HepG2 (cell line): Measurements from ENCODE around the gene RBCK1. TPM values are rescaled to one million over a fixed set of nuclear protein-coding genes. Genes with fewer than 3 reads are reported as not detected.

Experiments used
- AGO2 ChIP-seq: fragments of 200-400 bp; formaldehyde crosslinking; optimal IDR thresholded peaks from 2 replicates; pipeline ENCODE3; 2017; ENCODE audit warnings: mild to moderate bottlenecking, low read depth, low read length, moderate library complexity
- CEBPG ChIP-seq: IDR thresholded peaks from 2 replicates; pipeline ENCODE4 v1.6.1; 2016
- E2F2 ChIP-seq: sonication (generic); formaldehyde crosslinking; IDR thresholded peaks from 2 replicates; pipeline ENCODE4 v1.4.0; 2020; ENCODE audit warnings: missing genetic modification reagents, borderline replicate concordance
- FLYWCH1 ChIP-seq: sonication (generic); formaldehyde crosslinking; IDR thresholded peaks from 2 replicates; pipeline ENCODE4 v1.8.1; 2023; ENCODE audit warnings: mild to moderate bottlenecking, missing genetic modification reagents
- GABPA ChIP-seq, 2 experiments: IDR thresholded peaks; 2 replicates each; pipeline ENCODE4 v1.6.1; 2011 to 2016; ENCODE audit warnings: low read depth in 2 of 2, low read length in 1 of 2, missing biosample characterization in 1 of 2, missing genetic modification characterization in 1 of 2
- HMGA1 ChIP-seq: sonication (generic); formaldehyde crosslinking; conservative IDR thresholded peaks from 2 replicates; pipeline ENCODE4 v1.4.0; 2020; ENCODE audit warnings: missing genetic modification reagents
- HNRNPH1 ChIP-seq: fragments of 200-400 bp; formaldehyde crosslinking; optimal IDR thresholded peaks from 2 replicates; pipeline ENCODE3; 2017; ENCODE audit warnings: mild to moderate bottlenecking, low read depth, low read length
- HOXA7 ChIP-seq: sonication (generic); formaldehyde crosslinking; IDR thresholded peaks from 2 replicates; pipeline ENCODE4 v1.8.1; 2022; ENCODE audit warnings: mild to moderate bottlenecking, missing genetic modification reagents, moderate library complexity
- MTA3 ChIP-seq: sonication (generic); formaldehyde crosslinking; IDR thresholded peaks from 2 replicates; pipeline ENCODE4 v1.4.0; 2020; ENCODE audit warnings: missing genetic modification reagents
- NBN ChIP-seq: fragments of 450-650 bp; conservative IDR thresholded peaks from 2 replicates; pipeline ENCODE4 v1.6.1; 2017
- POGZ ChIP-seq: sonication (generic); formaldehyde crosslinking; IDR thresholded peaks from 2 replicates; pipeline ENCODE4 v1.4.0; 2020; ENCODE audit warnings: mild to moderate bottlenecking, missing genetic modification reagents
- PRPF4 ChIP-seq: fragments of 200-400 bp; formaldehyde crosslinking; IDR thresholded peaks from 2 replicates; pipeline ENCODE4 v1.6.1; 2016; ENCODE audit warnings: low read length, low read depth; ENCODE audit not compliant: poor library complexity, severe bottlenecking
- REL ChIP-seq: sonication (generic); formaldehyde crosslinking; conservative IDR thresholded peaks from 2 replicates; pipeline ENCODE4 v1.8.0; 2022; ENCODE audit warnings: mild to moderate bottlenecking, missing genetic modification reagents, moderate library complexity
- SRY ChIP-seq: sonication (generic); formaldehyde crosslinking; IDR thresholded peaks from 2 replicates; pipeline ENCODE4 v1.8.0; 2022; ENCODE audit warnings: mild to moderate bottlenecking, missing genetic modification reagents
- SYNCRIP ChIP-seq: fragments of 200-400 bp; formaldehyde crosslinking; IDR thresholded peaks from 2 replicates; pipeline ENCODE4 v1.6.1; 2018; ENCODE audit warnings: mild to moderate bottlenecking, low read depth, low read length; ENCODE audit not compliant: insufficient read depth
- TRIM24 ChIP-seq: sonication (generic); formaldehyde crosslinking; IDR thresholded peaks from 2 replicates; pipeline ENCODE4 v1.8.0; 2022; ENCODE audit warnings: mild to moderate bottlenecking, missing genetic modification reagents
- ZBTB21 ChIP-seq: sonication (generic); formaldehyde crosslinking; IDR thresholded peaks from 2 replicates; pipeline ENCODE4 v1.4.0; 2020; ENCODE audit warnings: missing genetic modification reagents
- ZNF446 ChIP-seq: sonication (generic); formaldehyde crosslinking; IDR thresholded peaks from 2 replicates; pipeline ENCODE4 v1.5.0; 2020; ENCODE audit warnings: mild to moderate bottlenecking, missing genetic modification reagents
- ZNF768 ChIP-seq: sonication (generic); formaldehyde crosslinking; IDR thresholded peaks from 2 replicates; pipeline ENCODE4 v1.4.0; 2020; ENCODE audit warnings: missing genetic modification reagents
- polyA plus RNA-seq, 8 experiments: library from polyadenylated mRNA; depleted of rRNA in 3 of 8; stranded (reverse) in 7 of 8; unstranded in 1 of 8; fragments of >200 nt; fragmentation: Illumina TruSeq in 4 of 8; extraction: Trizol in 4 of 8; gene quantifications; 2 replicates each; pipeline versions ENCODE4 v1.2.1 to v1.2.3, GENCODE V29; 2011 to 2016; ENCODE audit warnings: low read depth in 4 of 8, missing spikeins in 1 of 8, mixed read lengths in 1 of 8; ENCODE audit not compliant: insufficient read depth in 1 of 8
- total RNA-seq, 5 experiments: library from RNA; depleted of rRNA; stranded (reverse); fragments of >200 nt; fragmentation: Illumina TruSeq; extraction: Trizol; gene quantifications; 2 replicates each; pipeline ENCODE4 v1.2.3, GENCODE V29; 2016; ENCODE audit warnings: low read depth in 1 of 5
- TF ChIP-seq, protein P1 (sequence below): fragments of 450-650 bp; IDR thresholded peaks from 2 replicates; pipeline ENCODE4 v1.6.1; 2016
- TF ChIP-seq, protein P2 (sequence below): sonication (generic); formaldehyde crosslinking; IDR thresholded peaks from 2 replicates; pipeline ENCODE4 v1.4.0; 2020; ENCODE audit warnings: missing genetic modification reagents
- TF ChIP-seq, protein P3 (sequence below): sonication (generic); formaldehyde crosslinking; IDR thresholded peaks from 2 replicates; pipeline ENCODE4 v1.5.1; 2020; ENCODE audit warnings: mild to moderate bottlenecking, missing genetic modification reagents, moderate library complexity

Gene RBCK1
- total and polyA plus RNA-seq, 2 of the 13 experiments (the other 11 are each of a cell fraction or from before 2014, with no cell fraction given) = 149 to 215 TPM

- TF ChIP-seq, protein P1, sequence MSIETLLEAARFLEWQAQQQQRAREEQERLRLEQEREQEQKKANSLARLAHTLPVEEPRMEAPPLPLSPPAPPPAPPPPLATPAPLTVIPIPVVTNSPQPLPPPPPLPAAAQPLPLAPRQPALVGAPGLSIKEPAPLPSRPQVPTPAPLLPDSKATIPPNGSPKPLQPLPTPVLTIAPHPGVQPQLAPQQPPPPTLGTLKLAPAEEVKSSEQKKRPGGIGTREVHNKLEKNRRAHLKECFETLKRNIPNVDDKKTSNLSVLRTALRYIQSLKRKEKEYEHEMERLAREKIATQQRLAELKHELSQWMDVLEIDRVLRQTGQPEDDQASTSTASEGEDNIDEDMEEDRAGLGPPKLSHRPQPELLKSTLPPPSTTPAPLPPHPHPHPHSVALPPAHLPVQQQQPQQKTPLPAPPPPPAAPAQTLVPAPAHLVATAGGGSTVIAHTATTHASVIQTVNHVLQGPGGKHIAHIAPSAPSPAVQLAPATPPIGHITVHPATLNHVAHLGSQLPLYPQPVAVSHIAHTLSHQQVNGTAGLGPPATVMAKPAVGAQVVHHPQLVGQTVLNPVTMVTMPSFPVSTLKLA = no peak
- TF ChIP-seq, protein P2, sequence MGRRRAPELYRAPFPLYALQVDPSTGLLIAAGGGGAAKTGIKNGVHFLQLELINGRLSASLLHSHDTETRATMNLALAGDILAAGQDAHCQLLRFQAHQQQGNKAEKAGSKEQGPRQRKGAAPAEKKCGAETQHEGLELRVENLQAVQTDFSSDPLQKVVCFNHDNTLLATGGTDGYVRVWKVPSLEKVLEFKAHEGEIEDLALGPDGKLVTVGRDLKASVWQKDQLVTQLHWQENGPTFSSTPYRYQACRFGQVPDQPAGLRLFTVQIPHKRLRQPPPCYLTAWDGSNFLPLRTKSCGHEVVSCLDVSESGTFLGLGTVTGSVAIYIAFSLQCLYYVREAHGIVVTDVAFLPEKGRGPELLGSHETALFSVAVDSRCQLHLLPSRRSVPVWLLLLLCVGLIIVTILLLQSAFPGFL (CRISPR knock-in tag) = no peak
- TF ChIP-seq HOXA7 (CRISPR knock-in tag) (no peak), REL (CRISPR knock-in tag) (peak; percentile 56; the same call in 1 of the 2 replicates), ZNF768 (peak; percentile 35; the same call in 1 of the 2 replicates), CEBPG (CRISPR knock-in tag) (no peak), ZBTB21 (no peak), HMGA1 (CRISPR knock-in tag) (no peak), NBN (no peak), PRPF4 (peak; percentile 53), SYNCRIP (no peak), HNRNPH1 (peak; percentile 68), GABPA (IDR thresholded peaks at IDR 0.05; ENCODE audit: low read depth, low read length) (no peak), GABPA (CRISPR knock-in tag; IDR thresholded peaks at IDR 0.05; ENCODE audit: low read depth) (no peak), ZNF446 (CRISPR knock-in tag) (no peak), E2F2 (CRISPR knock-in tag) (no peak), TRIM24 (CRISPR knock-in tag) (no peak), AGO2 (peak; percentile 97), MTA3 (CRISPR knock-in tag) (no peak), POGZ (CRISPR knock-in tag) (no peak), SRY (0 out of 2 replicates have a peak, but pooled peaks have one; percentile 53), FLYWCH1 (CRISPR knock-in tag) (no peak)
- TF ChIP-seq, protein P3, sequence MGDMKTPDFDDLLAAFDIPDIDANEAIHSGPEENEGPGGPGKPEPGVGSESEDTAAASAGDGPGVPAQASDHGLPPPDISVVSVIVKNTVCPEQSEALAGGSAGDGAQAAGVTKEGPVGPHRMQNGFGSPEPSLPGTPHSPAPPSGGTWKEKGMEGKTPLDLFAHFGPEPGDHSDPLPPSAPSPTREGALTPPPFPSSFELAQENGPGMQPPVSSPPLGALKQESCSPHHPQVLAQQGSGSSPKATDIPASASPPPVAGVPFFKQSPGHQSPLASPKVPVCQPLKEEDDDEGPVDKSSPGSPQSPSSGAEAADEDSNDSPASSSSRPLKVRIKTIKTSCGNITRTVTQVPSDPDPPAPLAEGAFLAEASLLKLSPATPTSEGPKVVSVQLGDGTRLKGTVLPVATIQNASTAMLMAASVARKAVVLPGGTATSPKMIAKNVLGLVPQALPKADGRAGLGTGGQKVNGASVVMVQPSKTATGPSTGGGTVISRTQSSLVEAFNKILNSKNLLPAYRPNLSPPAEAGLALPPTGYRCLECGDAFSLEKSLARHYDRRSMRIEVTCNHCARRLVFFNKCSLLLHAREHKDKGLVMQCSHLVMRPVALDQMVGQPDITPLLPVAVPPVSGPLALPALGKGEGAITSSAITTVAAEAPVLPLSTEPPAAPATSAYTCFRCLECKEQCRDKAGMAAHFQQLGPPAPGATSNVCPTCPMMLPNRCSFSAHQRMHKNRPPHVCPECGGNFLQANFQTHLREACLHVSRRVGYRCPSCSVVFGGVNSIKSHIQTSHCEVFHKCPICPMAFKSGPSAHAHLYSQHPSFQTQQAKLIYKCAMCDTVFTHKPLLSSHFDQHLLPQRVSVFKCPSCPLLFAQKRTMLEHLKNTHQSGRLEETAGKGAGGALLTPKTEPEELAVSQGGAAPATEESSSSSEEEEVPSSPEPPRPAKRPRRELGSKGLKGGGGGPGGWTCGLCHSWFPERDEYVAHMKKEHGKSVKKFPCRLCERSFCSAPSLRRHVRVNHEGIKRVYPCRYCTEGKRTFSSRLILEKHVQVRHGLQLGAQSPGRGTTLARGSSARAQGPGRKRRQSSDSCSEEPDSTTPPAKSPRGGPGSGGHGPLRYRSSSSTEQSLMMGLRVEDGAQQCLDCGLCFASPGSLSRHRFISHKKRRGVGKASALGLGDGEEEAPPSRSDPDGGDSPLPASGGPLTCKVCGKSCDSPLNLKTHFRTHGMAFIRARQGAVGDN = peak; percentile 36
Observed at GRCh38 chr20:428658-429200, 20.6 kb downstream of the RBCK1 start (continued).
